Measurements from ENCODE around the gene RSAD1. TPM values are rescaled to one million over a fixed set of nuclear protein-coding genes. Genes with fewer than 3 reads are reported as not detected.

The RSAD1 gene
- total and polyA plus RNA-seq, 10 of the 15 experiments (the other 5 are each of a cell fraction or from before 2014, with no cell fraction given) = 2.5 to 28.1 (median 22.6) TPM

DNA sequence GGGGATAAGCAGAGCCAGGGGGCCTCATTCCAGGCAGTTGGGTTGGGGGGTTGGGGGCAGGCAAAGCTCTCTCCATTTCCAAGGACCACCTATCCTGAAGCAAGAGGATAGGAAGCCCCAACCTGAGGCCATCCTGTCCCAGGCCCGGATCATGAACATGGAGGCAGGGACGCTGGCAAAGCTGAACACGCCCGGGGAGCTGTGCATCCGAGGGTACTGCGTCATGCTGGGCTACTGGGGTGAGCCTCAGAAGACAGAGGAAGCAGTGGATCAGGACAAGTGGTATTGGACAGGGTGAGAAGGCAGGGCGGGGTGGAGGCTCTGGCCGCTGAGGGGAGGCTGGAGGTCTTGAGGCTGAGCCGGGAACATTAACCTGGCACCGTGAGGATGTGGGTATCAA lies 6.4 kb upstream of the RSAD1 start:
- FAIRE-seq (no peak), DNase-seq (ENCODE audit: low read depth, low spot score) (no peak), ATAC-seq (no peak)
- CTCF ChIA-PET = interaction anchor here (1.2 to 1.8 kb wide), 2 partner anchors 75 to 111 kb away, joined by 4 to 8 read pairs; partner anchors contain the start of gene LRRC59
- RAD21 ChIA-PET (ENCODE audit: unreplicated experiment) = no interaction called here
- BruUV-seq (replicated peaks) = no TSS peak
- Histone ChIP-seq H3K27me3 (replicated peaks in 1 of 2; ENCODE audit: control insufficient read depth in 2 of 2, insufficient read depth in 2 of 2, low read length in 1 of 2) (peaks cover 0 to 3% of the 10 kb centered on the region in 2 experiments; a peak in 2 of 4 replicates), H3K27ac (ENCODE audit: control insufficient read depth, insufficient read depth) (no peak overlapping the region), H3K9me3 (replicated peaks; ENCODE audit: control insufficient read depth, insufficient read depth, low read length) (no peaks in the 10 kb centered on the region), H3K4me2 (ENCODE audit: control insufficient read depth, insufficient read depth) (no peak overlapping the region), H4K20me1 (ENCODE audit: control insufficient read depth, insufficient read depth) (no peaks in the 10 kb centered on the region), H3K36me3 (ENCODE audit: control insufficient read depth in 2 of 2, insufficient read depth in 2 of 2, low read length in 1 of 2) (no peaks in the 10 kb centered on the region), H3K4me3 (no peak overlapping the region), H3K4me1 (ENCODE audit: control insufficient read depth, insufficient read depth, low read length) (no peaks in the 10 kb centered on the region), H3K9ac (ENCODE audit: control insufficient read depth, insufficient read depth, low read length) (no peak overlapping the region), H3K79me2 (ENCODE audit: control insufficient read depth, insufficient read depth, low read length) (no peaks in the 10 kb centered on the region), H2AFZ (ENCODE audit: control insufficient read depth, low read depth, low read length) (no peak overlapping the region)
- intact Hi-C loops (cut with micrococcal nuclease; ENCODE audit: unreplicated experiment) (no loop called here), in situ Hi-C loops (cut with MboI) (no loop called here)
- 94% methylated on average over 10 of the region's 10 CpGs for whole genome bisulfite sequencing (ENCODE audit: insufficient coverage, insufficient replicate concordance, low lambda C conversion rate, missing lambda C conversion rate)
- SMC1A ChIA-PET (ENCODE audit: uncharacterized antibody, unreplicated experiment) = interaction anchor here (1.9 kb wide), 1 partner anchor 110 kb away, joined by 4 read pairs; no protein-coding TSS in a partner anchor
- POLR2A ChIA-PET = no interaction called here
- no peak for TF ChIP-seq MYC (IDR thresholded peaks at IDR 0.05; ENCODE audit: insufficient read depth, insufficient read length, insufficient replicate concordance, low read length, severe bottlenecking)
- no peak for TF ChIP-seq SMC3 (IDR thresholded peaks at IDR 0.05; ENCODE audit: borderline replicate concordance, low read length)
- no peak for TF ChIP-seq SIX5 (IDR thresholded peaks at IDR 0.05; ENCODE audit: low read depth, low read length, severe bottlenecking)
- TF ChIP-seq DPF2 (IDR thresholded peaks at IDR 0.05) = no peak
- TF ChIP-seq CHD2 (IDR thresholded peaks at IDR 0.05; ENCODE audit: borderline replicate concordance, low read depth, low read length) = no peak
- TF ChIP-seq HDAC6 (IDR thresholded peaks at IDR 0.05; ENCODE audit: unreplicated experiment) = no peak
- no peak for TF ChIP-seq PAX8 (IDR thresholded peaks at IDR 0.05)
- TF ChIP-seq, protein P1, sequence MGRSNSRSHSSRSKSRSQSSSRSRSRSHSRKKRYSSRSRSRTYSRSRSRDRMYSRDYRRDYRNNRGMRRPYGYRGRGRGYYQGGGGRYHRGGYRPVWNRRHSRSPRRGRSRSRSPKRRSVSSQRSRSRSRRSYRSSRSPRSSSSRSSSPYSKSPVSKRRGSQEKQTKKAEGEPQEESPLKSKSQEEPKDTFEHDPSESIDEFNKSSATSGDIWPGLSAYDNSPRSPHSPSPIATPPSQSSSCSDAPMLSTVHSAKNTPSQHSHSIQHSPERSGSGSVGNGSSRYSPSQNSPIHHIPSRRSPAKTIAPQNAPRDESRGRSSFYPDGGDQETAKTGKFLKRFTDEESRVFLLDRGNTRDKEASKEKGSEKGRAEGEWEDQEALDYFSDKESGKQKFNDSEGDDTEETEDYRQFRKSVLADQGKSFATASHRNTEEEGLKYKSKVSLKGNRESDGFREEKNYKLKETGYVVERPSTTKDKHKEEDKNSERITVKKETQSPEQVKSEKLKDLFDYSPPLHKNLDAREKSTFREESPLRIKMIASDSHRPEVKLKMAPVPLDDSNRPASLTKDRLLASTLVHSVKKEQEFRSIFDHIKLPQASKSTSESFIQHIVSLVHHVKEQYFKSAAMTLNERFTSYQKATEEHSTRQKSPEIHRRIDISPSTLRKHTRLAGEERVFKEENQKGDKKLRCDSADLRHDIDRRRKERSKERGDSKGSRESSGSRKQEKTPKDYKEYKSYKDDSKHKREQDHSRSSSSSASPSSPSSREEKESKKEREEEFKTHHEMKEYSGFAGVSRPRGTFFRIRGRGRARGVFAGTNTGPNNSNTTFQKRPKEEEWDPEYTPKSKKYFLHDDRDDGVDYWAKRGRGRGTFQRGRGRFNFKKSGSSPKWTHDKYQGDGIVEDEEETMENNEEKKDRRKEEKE (IDR thresholded peaks at IDR 0.05) = no peak
- TF ChIP-seq, protein P2, sequence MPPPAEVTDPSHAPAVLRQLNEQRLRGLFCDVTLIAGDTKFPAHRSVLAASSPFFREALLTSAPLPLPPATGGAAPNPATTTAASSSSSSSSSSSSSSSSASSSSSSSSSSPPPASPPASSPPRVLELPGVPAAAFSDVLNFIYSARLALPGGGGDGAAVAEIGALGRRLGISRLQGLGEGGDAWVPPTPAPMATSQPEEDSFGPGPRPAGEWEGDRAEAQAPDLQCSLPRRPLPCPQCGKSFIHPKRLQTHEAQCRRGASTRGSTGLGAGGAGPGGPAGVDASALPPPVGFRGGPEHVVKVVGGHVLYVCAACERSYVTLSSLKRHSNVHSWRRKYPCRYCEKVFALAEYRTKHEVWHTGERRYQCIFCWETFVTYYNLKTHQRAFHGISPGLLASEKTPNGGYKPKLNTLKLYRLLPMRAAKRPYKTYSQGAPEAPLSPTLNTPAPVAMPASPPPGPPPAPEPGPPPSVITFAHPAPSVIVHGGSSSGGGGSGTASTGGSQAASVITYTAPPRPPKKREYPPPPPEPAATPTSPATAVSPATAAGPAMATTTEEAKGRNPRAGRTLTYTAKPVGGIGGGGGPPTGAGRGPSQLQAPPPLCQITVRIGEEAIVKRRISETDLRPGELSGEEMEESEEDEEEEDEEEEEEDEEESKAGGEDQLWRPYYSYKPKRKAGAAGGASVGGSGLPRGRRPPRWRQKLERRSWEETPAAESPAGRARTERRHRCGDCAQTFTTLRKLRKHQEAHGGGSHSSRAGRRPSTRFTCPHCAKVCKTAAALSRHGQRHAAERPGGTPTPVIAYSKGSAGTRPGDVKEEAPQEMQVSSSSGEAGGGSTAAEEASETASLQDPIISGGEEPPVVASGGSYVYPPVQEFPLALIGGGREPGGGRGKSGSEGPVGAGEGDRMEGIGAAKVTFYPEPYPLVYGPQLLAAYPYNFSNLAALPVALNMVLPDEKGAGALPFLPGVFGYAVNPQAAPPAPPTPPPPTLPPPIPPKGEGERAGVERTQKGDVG (CRISPR knock-in tag; IDR thresholded peaks at IDR 0.05) = no peak
- TF ChIP-seq EP300 (IDR thresholded peaks at IDR 0.05; ENCODE audit: borderline replicate concordance in 1 of 2, control insufficient read depth in 1 of 2, low read depth in 2 of 2, low read length in 2 of 2) = no peak
- no peak for TF ChIP-seq CHD1 (IDR thresholded peaks at IDR 0.05; ENCODE audit: low read depth, low read length)
- TF ChIP-seq, protein P3, sequence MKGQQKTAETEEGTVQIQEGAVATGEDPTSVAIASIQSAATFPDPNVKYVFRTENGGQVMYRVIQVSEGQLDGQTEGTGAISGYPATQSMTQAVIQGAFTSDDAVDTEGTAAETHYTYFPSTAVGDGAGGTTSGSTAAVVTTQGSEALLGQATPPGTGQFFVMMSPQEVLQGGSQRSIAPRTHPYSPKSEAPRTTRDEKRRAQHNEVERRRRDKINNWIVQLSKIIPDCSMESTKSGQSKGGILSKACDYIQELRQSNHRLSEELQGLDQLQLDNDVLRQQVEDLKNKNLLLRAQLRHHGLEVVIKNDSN (IDR thresholded peaks at IDR 0.05; ENCODE audit: borderline replicate concordance, extremely low read length, insufficient read depth, low read depth, low read length) = no peak
- no peak for TF ChIP-seq FOXK2 (IDR thresholded peaks at IDR 0.05)

Measured in GM12878 (cell line).